Activated T-cell treated with anti-CD3 and anti-CD28 coated beads, Interleukin-2, amount 50 U/mL, for 48 hours (primary cell): ENCODE measurements around the gene SORCS3.

Experiments
- DNase-seq, 2 experiments: peaks; one replicate each; pipeline ENCODE4 v3.0.0-alpha.2; 2020

Gene SORCS3

GRCh38 chr10:104872691-104873090 lies 231.6 kb downstream of the SORCS3 start:
- DNase-seq: no peak

- no peak for DNase-seq
These were observed 232.1 kb downstream of the SORCS3 start for GRCh38 chr10:104873161-104873560.

GRCh38 chr10:104875561-104875960 lies 234.5 kb downstream of the SORCS3 start:
- DNase-seq: no peak

GRCh38 chr10:104880624-104881398 lies 239.7 kb downstream of the SORCS3 start:
- no peak for DNase-seq

GRCh38 chr10:104881740-104882139 lies 240.7 kb downstream of the SORCS3 start:
- DNase-seq: no peak

GRCh38 chr10:104892879-104893617 lies 252.0 kb downstream of the SORCS3 start:
- DNase-seq: no peak

- no peak for DNase-seq
These were observed 252.6 kb downstream of the SORCS3 start for GRCh38 chr10:104893701-104894100.

- no peak for DNase-seq
These were observed 253.6 kb downstream of the SORCS3 start for GRCh38 chr10:104894681-104895080.

GRCh38 chr10:104895541-104895940 lies 254.5 kb downstream of the SORCS3 start:
- DNase-seq: no peak

GRCh38 chr10:104895981-104896380 lies 254.9 kb downstream of the SORCS3 start:
- DNase-seq: no peak

- no peak for DNase-seq
These were observed 256.6 kb downstream of the SORCS3 start for GRCh38 chr10:104897696-104898095.

- no peak for DNase-seq
These were observed 258.7 kb downstream of the SORCS3 start for GRCh38 chr10:104899779-104900178.

- DNase-seq: no peak
These were observed 262.3 kb downstream of the SORCS3 start for GRCh38 chr10:104903433-104903832.

GRCh38 chr10:104904753-104905323 lies 263.7 kb downstream of the SORCS3 start:
- no peak for DNase-seq

- no peak for DNase-seq
These were observed 265.0 kb downstream of the SORCS3 start for GRCh38 chr10:104906112-104906511.

- DNase-seq: no peak
These were observed 266.4 kb downstream of the SORCS3 start for GRCh38 chr10:104907521-104907920.

GRCh38 chr10:104908581-104908980 lies 267.5 kb downstream of the SORCS3 start:
- DNase-seq: no peak

GRCh38 chr10:104910712-104911111 lies 269.6 kb downstream of the SORCS3 start:
- no peak for DNase-seq

GRCh38 chr10:104913390-104913789 lies 272.3 kb downstream of the SORCS3 start:
- DNase-seq: no peak

GRCh38 chr10:104920476-104920875 lies 279.4 kb downstream of the SORCS3 start:
- no peak for DNase-seq

- no peak for DNase-seq
These were observed 280.7 kb downstream of the SORCS3 start for GRCh38 chr10:104921763-104922162.

- DNase-seq: no peak
These were observed 281.7 kb downstream of the SORCS3 start for GRCh38 chr10:104922810-104923209.

- no peak for DNase-seq
These were observed 282.4 kb downstream of the SORCS3 start for GRCh38 chr10:104923501-104923900.
